ENCODE data around the gene PRELID2. TPM values are rescaled to one million over a fixed set of nuclear protein-coding genes. Genes with fewer than 3 reads are reported as not detected.

PRELID2 gene
- total RNA-seq, 4 donors from 2014 or later, result 1.1 to 6.7 (median 1.2) TPM; not detected in 1

- no peak overlapping the region for H3K4me3 ChIP-seq
- no peaks in the 10 kb centered on the region for H3K27me3 ChIP-seq
- no peak for DNase-seq
- ATAC-seq, result no peak
- in situ Hi-C loops (cut with MboI; ENCODE audit: low sequenced_read_pairs in 4 of 4) (no loop called here), intact Hi-C loops (cut with DNase I; ENCODE audit: low total_unique reads) (no loop called here)
- H3K4me1 ChIP-seq, result peaks cover 6% of the 10 kb centered on the region in 2 donors
- TF ChIP-seq CTCF (IDR thresholded peaks at IDR 0.05 in 4 of 5, conservative IDR thresholded peaks at IDR 0.05 in 1 of 5) (no peak), POLR2A (IDR thresholded peaks at IDR 0.05) (no peak)
- H3K36me3 ChIP-seq, result no peaks in the 10 kb centered on the region
- no peaks in the 10 kb centered on the region for H3K9me3 ChIP-seq
- H3K27ac ChIP-seq, result no peak overlapping the region
Observed at GRCh38 chr5:145859453-145859852, 24.3 kb upstream of the PRELID2 start.

- DNase-seq (no peak), ATAC-seq (no peak)
- intact Hi-C loops (cut with DNase I; ENCODE audit: low total_unique reads) (no loop called here), in situ Hi-C loops (cut with MboI; ENCODE audit: low sequenced_read_pairs in 4 of 4) (no loop called here)
- TF ChIP-seq CTCF (IDR thresholded peaks at IDR 0.05 in 4 of 5, conservative IDR thresholded peaks at IDR 0.05 in 1 of 5) (no peak), POLR2A (IDR thresholded peaks at IDR 0.05) (no peak)
- Histone ChIP-seq H3K27ac (no peak overlapping the region), H3K36me3 (no peaks in the 10 kb centered on the region), H3K27me3 (no peaks in the 10 kb centered on the region), H3K4me1 (peaks cover 6% of the 10 kb centered on the region in 2 donors), H3K4me3 (no peak overlapping the region), H3K9me3 (no peaks in the 10 kb centered on the region)
Observed at GRCh38 chr5:145858959-145859358, 23.8 kb upstream of the PRELID2 start.

GRCh38 chr5:145856285-145856818, 21.2 kb upstream of the PRELID2 start:
- Histone ChIP-seq H3K27me3 (no peaks in the 10 kb centered on the region), H3K36me3 (no peaks in the 10 kb centered on the region), H3K27ac (peak overlapping the region in 3 of 4 donors; percentile 29 to 49 (median 30)), H3K4me3 (peak overlapping the region; percentile 45 to 64 (median 51)), H3K9me3 (no peaks in the 10 kb centered on the region), H3K4me1 (peaks cover 6% of the 10 kb centered on the region in 2 donors)
- intact Hi-C loops (cut with DNase I; ENCODE audit: low total_unique reads), result no loop called here
- no peak for TF ChIP-seq POLR2A (IDR thresholded peaks at IDR 0.05)
- peak in 2 of 5 experiments; percentile 21 to 23 for TF ChIP-seq CTCF (IDR thresholded peaks at IDR 0.05 in 4 of 5, conservative IDR thresholded peaks at IDR 0.05 in 1 of 5)
- DNase-seq, result peak in 1 of 2 donors; percentile 14
- ATAC-seq, result peak; percentile 68 to 72
- in situ Hi-C loops (cut with MboI; ENCODE audit: low sequenced_read_pairs in 4 of 4), result no loop called here

DNA sequence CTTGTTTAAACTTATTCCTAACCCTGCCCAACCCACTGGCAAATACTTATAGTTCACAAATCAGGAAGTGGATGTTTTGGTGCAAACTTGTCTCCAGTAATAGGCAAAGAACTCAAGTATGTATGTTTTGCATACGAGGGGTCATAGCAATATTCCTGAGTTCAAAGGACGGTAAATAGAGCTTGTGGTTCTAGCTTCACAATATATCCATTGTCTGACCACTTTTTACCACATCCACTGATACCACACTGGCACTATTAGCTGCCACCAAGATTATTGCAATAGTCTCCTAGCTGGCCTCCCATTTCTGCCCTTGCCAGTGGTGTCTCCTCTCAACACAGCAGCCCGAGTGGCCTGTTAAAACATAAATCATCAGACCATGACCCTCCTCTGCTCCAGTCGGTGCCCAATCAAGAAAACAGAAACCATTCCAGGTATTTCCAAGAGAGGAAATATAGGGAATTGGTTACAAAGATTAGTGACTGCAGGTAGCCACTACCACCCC, 20.7 kb upstream of the PRELID2 start:
- in situ Hi-C loops (cut with MboI; ENCODE audit: low sequenced_read_pairs in 4 of 4), result no loop called here
- intact Hi-C loops (cut with DNase I; ENCODE audit: low total_unique reads), result no loop called here
- H3K9me3 ChIP-seq, result no peaks in the 10 kb centered on the region
- DNase-seq (no peak), ATAC-seq (peak in 1 of 2 donors; percentile 32)
- no peaks in the 10 kb centered on the region for H3K27me3 ChIP-seq
- H3K27ac ChIP-seq, result peak overlapping the region in 3 of 4 donors; percentile 29 to 49 (median 30)
- H3K36me3 ChIP-seq, result no peaks in the 10 kb centered on the region
- peak overlapping the region; percentile 45 to 64 (median 51) for H3K4me3 ChIP-seq
- TF ChIP-seq POLR2A (IDR thresholded peaks at IDR 0.05) (no peak), CTCF (IDR thresholded peaks at IDR 0.05 in 4 of 5, conservative IDR thresholded peaks at IDR 0.05 in 1 of 5) (no peak)
- H3K4me1 ChIP-seq, result peaks cover 6% of the 10 kb centered on the region in 2 donors
